CMK (cell line): ENCODE results near the gene VLDLR.

Experiments
- DNase-seq: peaks from one replicate; pipeline ENCODE4 v3.0.0-alpha.2; 2010; ENCODE audit warnings: low read depth

VLDLR gene

GRCh38 chr9:2621722-2622460 is at the start of gene VLDLR:
VLDLR (plus strand) TSS chr9:2621787; CDS start chr9:2622190, 403 bp downstream.
- DNase-seq, result no peak

GRCh38 chr9:2574203-2574602 is 47.4 kb upstream of the VLDLR start:
- DNase-seq, result no peak

GRCh38 chr9:2576631-2577030 is 45.0 kb upstream of the VLDLR start:
- DNase-seq, result no peak

GRCh38 chr9:2583308-2584013 is 38.1 kb upstream of the VLDLR start:
- DNase-seq, result peak; percentile 24

- no peak for DNase-seq
Observed at GRCh38 chr9:2591967-2592366, 29.6 kb upstream of the VLDLR start.

GRCh38 chr9:2593744-2594143 is 27.8 kb upstream of the VLDLR start:
- DNase-seq, result no peak

GRCh38 chr9:2595973-2596372 is 25.6 kb upstream of the VLDLR start:
- no peak for DNase-seq

GRCh38 chr9:2597483-2597882 is 24.1 kb upstream of the VLDLR start:
- no peak for DNase-seq

- DNase-seq, result no peak
Observed at GRCh38 chr9:2599896-2600295, 21.7 kb upstream of the VLDLR start.

- DNase-seq, result no peak
Observed at GRCh38 chr9:2600307-2600706, 21.3 kb upstream of the VLDLR start.

- DNase-seq, result no peak
Observed at GRCh38 chr9:2601785-2602378, 19.7 kb upstream of the VLDLR start.

- DNase-seq, result no peak
Observed at GRCh38 chr9:2602704-2603116, 18.9 kb upstream of the VLDLR start.

GRCh38 chr9:2603621-2604020 is 18.0 kb upstream of the VLDLR start:
- no peak for DNase-seq

GRCh38 chr9:2605246-2605645 is 16.3 kb upstream of the VLDLR start:
- DNase-seq, result no peak

GRCh38 chr9:2608276-2608675 is 13.3 kb upstream of the VLDLR start:
- DNase-seq, result no peak

- DNase-seq, result no peak
Observed at GRCh38 chr9:2610985-2611384, 10.6 kb upstream of the VLDLR start.

GRCh38 chr9:2611961-2612360 is 9.6 kb upstream of the VLDLR start:
- DNase-seq, result no peak

- DNase-seq, result no peak
Observed at GRCh38 chr9:2613730-2614271, 7.8 kb upstream of the VLDLR start.

- no peak for DNase-seq
Observed at GRCh38 chr9:2615497-2615896, 6.1 kb upstream of the VLDLR start.

- DNase-seq, result no peak
Observed at GRCh38 chr9:2616692-2617377, 4.8 kb upstream of the VLDLR start.

GRCh38 chr9:2618289-2618688 is 3.3 kb upstream of the VLDLR start:
- no peak for DNase-seq
